ENCODE data around the gene BPIFA3. TPM values are rescaled to one million over a fixed set of nuclear protein-coding genes. Genes with fewer than 3 reads are reported as not detected.
"Not testable (repeated sequence)": the region's sequence is repeated elsewhere in the genome, so short reads cannot be mapped to it uniquely, and the experiment has no call there.

BPIFA3 gene
- total RNA-seq (2014; rRNA removed; shearing (Covaris generic)): not detected in 2 replicates
- not detected in 2 replicates for polyA plus RNA-seq (2015; cell fraction: cytosol; rRNA removed)
- polyA plus RNA-seq (2015; cell fraction: nucleus; rRNA removed): not detected in 2 replicates

DNA sequence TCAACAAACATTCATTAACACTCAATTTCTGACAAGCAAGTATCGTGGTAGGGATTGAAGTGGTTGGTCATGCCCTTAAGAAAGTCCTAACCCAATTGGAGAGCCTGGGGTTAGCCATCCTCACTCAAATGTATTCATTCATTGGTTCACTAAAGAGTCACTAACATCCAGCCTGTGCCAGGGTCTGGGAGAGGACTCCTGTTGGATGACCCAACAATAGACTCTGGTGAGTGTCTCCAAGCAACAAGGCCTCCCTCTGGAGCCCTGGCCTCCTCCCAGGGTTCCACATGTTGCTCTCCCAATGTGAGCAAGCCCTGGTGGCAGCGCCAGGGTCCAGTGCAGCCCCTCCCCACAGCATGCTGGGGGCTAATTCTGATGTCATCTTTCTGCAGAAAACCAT is at the start of gene BPIFA3:
BPIFA3 (plus strand) TSS at position 301 of the 400 bp plus-strand sequence. CDS start 185 bp downstream, outside the sequence.
- in situ Hi-C loops (cut with HindIII; ENCODE audit: low pct_unique_long_range_greater_than_20kb, low sequenced_read_pairs): no loop called here
- no peak for DNase-seq (ENCODE audit: low read depth, low spot score)

GRCh38 chr20:33167859-33168258 is 49.3 kb upstream of the BPIFA3 start, which contains the start of gene BPIFA2:
Gene BPIFA2 (plus strand): TSS chr20:33168159. CDS start chr20:33169146, 987 bp downstream.
- no peak for DNase-seq (ENCODE audit: low read depth, low spot score)
- in situ Hi-C loops (cut with HindIII; ENCODE audit: low pct_unique_long_range_greater_than_20kb, low sequenced_read_pairs): no loop called here

DNA sequence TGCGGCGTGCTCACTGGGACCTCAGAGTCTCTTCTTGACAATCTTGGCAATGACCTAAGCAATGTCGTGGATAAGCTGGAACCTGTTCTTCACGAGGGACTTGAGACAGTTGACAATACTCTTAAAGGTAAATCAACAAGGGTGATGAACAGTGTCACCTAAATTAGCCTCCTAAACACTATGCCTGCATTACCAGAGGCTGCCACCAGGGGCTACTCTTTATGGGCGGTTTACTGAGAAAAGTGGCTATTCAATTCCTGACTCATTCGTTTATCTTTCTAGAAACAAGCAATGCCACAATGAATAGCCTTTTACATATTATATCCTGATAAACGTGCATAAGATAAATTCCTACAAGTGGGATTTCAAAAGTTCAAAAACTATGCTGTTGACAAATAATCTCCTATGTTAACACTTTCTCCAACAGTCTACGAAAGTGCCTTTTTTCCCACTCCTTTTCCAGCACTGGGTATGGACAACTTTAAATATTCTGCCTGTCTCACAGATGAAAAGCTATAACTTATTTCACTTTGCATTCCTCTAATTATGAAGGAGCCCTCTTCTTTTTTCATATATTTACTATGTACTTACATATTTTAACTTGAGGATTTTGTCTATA is 47.9 kb upstream of the BPIFA3 start:
- in situ Hi-C loops (cut with HindIII; ENCODE audit: low pct_unique_long_range_greater_than_20kb, low sequenced_read_pairs): no loop called here
- peak; percentile 37 for DNase-seq (ENCODE audit: low read depth, low spot score)

GRCh38 chr20:33172781-33173180 is 44.4 kb upstream of the BPIFA3 start:
- in situ Hi-C loops (cut with HindIII; ENCODE audit: low pct_unique_long_range_greater_than_20kb, low sequenced_read_pairs): no loop called here

GRCh38 chr20:33175123-33175522 is 42.0 kb upstream of the BPIFA3 start:
- in situ Hi-C loops (cut with HindIII; ENCODE audit: low pct_unique_long_range_greater_than_20kb, low sequenced_read_pairs): no loop called here
- no peak for DNase-seq (ENCODE audit: low read depth, low spot score)

More at GRCh38 chr20:33172781-33173180, 44.4 kb upstream of the BPIFA3 start:
- DNase-seq (ENCODE audit: low read depth, low spot score): no peak

DNA sequence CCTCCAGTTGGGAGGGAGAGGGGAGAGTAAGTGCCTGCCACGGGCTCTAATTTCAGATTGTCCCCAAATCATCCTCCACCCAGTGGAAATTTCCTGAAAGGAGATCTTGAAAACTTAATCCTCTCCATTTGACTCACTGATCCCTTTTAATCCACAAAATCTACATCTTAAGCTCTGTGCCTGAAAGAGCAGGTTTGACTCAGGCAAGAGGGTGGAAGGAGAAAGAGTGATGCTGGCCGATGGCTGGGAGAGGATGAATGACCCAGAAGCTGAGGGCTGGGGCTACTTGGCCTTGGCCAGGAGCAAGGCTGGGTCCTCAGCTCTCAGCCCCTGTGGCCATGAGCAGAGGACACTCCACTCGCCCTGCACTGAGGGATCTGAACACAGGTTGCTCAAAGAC is 41.1 kb upstream of the BPIFA3 start:
- no peak for DNase-seq (ENCODE audit: low read depth, low spot score)
- in situ Hi-C loops (cut with HindIII; ENCODE audit: low pct_unique_long_range_greater_than_20kb, low sequenced_read_pairs): no loop called here

- in situ Hi-C loops (cut with HindIII; ENCODE audit: low pct_unique_long_range_greater_than_20kb, low sequenced_read_pairs): no loop called here
- no peak for DNase-seq (ENCODE audit: low read depth, low spot score)
Observed at GRCh38 chr20:33177866-33178265, 39.3 kb upstream of the BPIFA3 start.

DNA sequence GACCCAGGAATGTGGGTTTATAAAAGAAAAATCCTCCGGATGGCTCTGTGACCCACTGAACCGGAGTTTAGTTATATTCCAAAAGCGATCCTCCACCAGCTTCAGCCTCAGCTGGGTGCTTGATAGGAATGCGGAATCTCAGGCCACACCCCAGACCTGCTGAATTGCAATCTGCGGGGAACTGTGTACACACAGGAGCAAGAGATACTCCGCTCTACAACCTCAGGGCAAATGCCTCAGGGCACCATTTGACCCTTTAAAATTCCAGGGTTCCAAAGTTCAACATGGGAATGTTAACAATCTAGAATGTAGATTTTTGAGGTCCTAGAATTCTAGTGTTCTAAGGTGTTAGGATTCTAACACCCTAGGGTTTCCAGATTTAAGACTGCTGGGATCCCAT is 38.4 kb upstream of the BPIFA3 start:
- in situ Hi-C loops (cut with HindIII; ENCODE audit: low pct_unique_long_range_greater_than_20kb, low sequenced_read_pairs): no loop called here
- DNase-seq (ENCODE audit: low read depth, low spot score): no peak

DNA sequence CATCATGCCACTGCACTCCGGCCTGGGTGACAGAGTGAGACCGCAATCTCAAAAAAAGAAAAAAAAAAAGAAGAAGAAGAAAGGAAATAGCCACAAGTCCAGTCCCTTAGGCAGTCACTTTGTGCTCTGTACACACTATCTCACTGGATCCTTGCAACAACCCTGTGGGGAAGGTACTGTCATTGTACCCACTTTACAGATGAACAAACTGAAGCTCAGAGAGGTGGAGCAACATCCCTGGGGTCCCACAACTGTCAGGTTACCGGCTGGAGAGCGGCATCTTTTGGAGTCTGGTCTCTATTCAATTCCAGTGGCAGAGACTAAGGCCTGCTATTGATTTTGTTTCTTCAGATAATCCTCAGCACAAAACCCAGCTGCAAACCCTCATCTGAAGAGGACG is 37.0 kb upstream of the BPIFA3 start:
- in situ Hi-C loops (cut with HindIII; ENCODE audit: low pct_unique_long_range_greater_than_20kb, low sequenced_read_pairs): no loop called here
- DNase-seq (ENCODE audit: low read depth, low spot score): no peak

GRCh38 chr20:33181482-33182093 is 35.6 kb upstream of the BPIFA3 start:
- in situ Hi-C loops (cut with HindIII; ENCODE audit: low pct_unique_long_range_greater_than_20kb, low sequenced_read_pairs): no loop called here
- no peak for DNase-seq (ENCODE audit: low read depth, low spot score)

GRCh38 chr20:33183312-33183711 is 33.8 kb upstream of the BPIFA3 start:
- DNase-seq (ENCODE audit: low read depth, low spot score): no peak
- in situ Hi-C loops (cut with HindIII; ENCODE audit: low pct_unique_long_range_greater_than_20kb, low sequenced_read_pairs): no loop called here

DNA sequence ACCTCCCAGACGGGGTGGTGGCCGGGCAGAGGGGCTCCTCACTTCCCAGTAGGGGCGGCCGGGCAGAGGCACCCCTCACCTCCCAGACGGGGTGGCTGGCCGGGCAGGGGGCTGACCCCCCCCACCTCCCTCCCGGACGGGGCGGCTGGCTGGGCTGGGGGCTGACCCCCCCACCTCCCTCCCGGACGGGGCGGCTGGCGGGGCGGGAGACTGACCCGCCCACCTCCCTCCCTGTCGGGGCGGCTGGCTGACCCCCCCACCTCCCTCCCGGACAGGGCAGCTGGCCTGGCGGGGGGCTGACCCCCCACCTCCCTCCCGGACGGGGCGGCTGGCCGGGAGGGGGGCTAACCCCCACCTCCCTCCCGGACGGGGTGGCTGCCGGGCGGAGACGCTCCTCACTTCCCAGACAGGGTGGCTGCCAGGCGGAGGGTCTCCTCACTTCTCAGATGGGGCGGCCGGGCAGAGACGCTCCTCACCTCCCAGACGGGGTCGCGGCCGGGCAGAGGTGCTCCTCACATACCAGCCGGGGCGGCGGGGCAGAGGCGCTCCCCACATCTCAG is 32.0 kb upstream of the BPIFA3 start:
- in situ Hi-C loops (cut with HindIII; ENCODE audit: low pct_unique_long_range_greater_than_20kb, low sequenced_read_pairs); DNase-seq (ENCODE audit: low read depth, low spot score): not testable (repeated sequence)

- in situ Hi-C loops (cut with HindIII; ENCODE audit: low pct_unique_long_range_greater_than_20kb, low sequenced_read_pairs): no loop called here
- no peak for DNase-seq (ENCODE audit: low read depth, low spot score)
Observed at GRCh38 chr20:33187491-33187890, 29.7 kb upstream of the BPIFA3 start.

GRCh38 chr20:33188421-33188820 is 28.7 kb upstream of the BPIFA3 start:
- in situ Hi-C loops (cut with HindIII; ENCODE audit: low pct_unique_long_range_greater_than_20kb, low sequenced_read_pairs): no loop called here
- DNase-seq (ENCODE audit: low read depth, low spot score): no peak

- no peak for DNase-seq (ENCODE audit: low read depth, low spot score)
Observed at GRCh38 chr20:33191484-33191883, 25.7 kb upstream of the BPIFA3 start.

DNA sequence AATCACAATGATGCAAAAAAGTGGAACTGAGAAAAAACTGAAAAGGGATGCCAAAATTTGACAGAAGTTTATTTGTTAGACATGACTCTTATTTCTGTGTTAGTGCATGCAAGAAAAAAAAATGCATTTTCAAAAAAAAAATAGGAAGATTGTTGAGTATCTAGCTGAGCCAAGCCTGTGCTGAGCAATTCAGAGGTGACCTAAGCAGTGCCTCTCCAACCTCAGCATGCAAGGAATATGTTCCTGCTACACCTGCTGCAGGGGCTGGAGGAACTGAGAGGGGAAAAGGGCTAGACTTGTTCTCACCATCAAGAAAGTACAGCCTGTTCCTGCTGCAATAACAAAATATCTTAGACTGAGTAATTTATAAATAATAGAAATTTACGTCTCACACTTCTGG is 25.2 kb upstream of the BPIFA3 start:
- no peak for DNase-seq (ENCODE audit: low read depth, low spot score)
- in situ Hi-C loops (cut with HindIII; ENCODE audit: low pct_unique_long_range_greater_than_20kb, low sequenced_read_pairs): no loop called here

More at GRCh38 chr20:33191484-33191883, 25.7 kb upstream of the BPIFA3 start:
- in situ Hi-C loops (cut with HindIII; ENCODE audit: low pct_unique_long_range_greater_than_20kb, low sequenced_read_pairs): no loop called here

GRCh38 chr20:33192912-33193501 is 24.1 kb upstream of the BPIFA3 start:
- in situ Hi-C loops (cut with HindIII; ENCODE audit: low pct_unique_long_range_greater_than_20kb, low sequenced_read_pairs): no loop called here
- DNase-seq (ENCODE audit: low read depth, low spot score): no peak

DNA sequence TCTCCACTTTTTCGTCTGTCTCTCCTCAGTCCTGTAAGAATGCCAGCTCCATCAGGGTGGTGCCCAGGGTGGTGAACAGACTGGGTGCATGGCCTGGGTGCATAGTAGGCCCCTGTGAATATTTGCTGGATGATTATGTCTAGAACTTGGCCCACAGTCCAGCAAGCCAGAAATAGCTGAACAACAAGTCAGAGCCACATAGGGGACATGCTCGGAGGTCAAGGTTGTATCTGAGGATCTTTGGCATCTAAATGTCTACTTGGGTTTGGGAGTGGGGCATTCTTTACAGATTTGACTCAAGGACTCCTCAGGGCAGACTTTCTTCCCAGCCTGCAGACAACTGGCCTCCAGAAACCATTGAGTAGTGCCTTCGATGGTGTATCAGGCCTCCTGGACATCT is 18.1 kb upstream of the BPIFA3 start:
- in situ Hi-C loops (cut with HindIII; ENCODE audit: low pct_unique_long_range_greater_than_20kb, low sequenced_read_pairs): no loop called here
- DNase-seq (ENCODE audit: low read depth, low spot score): no peak
